NCI-H146 treated with DMSO at 0.1 percent for 48 hours (cell line): ENCODE measurements around the gene PDE3B.
"Not testable (repeated sequence)": the region's sequence is repeated elsewhere in the genome, so short reads cannot be mapped to it uniquely, and the experiment has no call there.

Experiments
- DNase-seq: peaks from one replicate; lab custom pipeline; 2025; ENCODE audit not compliant: unreplicated experiment; lab: John Stamatoyannopoulos, UW

Gene PDE3B

DNA sequence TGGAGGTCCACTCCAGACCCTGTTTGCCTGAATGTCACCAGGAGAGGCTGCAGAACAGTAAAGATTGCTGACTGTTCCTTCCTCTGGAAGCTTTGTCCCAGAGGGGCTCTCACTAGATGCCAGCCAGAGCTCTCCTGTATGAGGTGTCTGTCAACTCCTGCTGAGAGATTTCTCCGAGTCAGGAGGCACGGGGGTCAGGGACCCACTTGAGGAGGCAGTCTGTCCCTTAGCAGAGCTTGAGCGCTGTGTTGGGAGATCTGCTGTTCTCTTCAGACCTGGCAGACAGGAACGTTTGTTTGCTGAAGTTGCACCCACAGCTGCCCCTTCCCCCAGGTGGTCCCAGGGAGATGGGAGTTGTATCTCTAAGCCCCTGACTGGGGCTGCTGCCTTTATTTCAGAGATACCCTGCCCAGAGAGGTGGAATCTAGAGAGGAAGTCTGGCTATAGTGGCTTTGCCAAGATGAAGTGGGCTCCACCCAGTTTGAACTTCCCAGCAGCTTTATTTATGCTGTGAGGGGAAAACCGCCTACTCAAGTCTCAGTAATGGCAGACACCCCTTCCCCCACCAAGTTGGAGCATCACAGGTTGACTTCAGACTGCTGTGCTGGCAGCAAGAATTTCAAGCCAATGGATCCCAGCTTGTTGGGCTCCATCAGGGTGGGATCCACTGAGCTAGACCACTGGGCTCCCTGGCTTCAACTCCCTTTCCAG is 99.4 kb downstream of the PDE3B start:
- DNase-seq: no peak

GRCh38 chr11:14743667-14744066 is 100.1 kb downstream of the PDE3B start:
- DNase-seq: not testable (repeated sequence)

DNA sequence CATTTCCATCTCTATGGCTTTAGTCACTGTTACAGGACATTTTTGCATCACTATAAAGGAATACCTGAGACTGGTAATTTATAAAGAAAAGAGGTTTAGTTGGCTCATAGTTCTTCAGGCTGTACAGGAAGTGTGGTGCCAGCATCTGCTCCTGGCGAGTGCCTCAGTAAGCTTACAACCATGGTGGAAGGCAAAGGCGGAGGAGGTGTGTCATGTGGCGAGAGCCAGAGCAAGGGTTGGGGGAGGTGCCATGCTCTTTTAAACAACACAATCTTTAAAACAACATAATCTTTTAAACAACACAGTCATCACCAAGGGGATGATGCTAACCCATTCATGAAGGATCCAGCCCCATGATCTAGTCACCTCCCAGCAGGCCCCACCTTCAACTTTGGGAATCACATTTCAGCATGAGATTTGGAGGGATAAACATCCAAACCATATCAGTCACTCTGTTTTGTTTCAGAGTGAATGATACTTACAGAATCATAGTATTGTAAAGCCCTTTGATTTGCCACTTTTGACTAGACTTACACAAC is 103.3 kb downstream of the PDE3B start:
- DNase-seq: no peak

GRCh38 chr11:14748090-14748489 is 104.5 kb downstream of the PDE3B start:
- no peak for DNase-seq

DNA sequence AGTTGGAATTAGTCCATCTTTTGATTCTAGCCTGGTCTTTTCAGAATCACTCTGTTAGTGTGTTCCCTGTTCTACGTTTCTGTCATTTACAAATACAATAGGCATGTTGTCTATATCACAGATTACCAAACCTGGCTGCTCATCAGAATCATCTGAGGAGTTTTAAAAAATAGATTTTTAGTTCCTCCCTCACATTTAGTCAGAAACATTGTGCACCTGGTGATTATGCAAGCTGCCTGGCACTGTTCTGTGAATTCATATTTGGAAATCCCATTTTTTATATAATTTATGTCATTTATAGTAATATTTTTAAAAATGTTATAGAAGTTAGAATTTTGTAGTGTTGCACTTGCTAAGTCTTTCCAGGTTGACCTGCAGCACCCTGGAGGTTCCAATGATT is 107.3 kb downstream of the PDE3B start:
- no peak for DNase-seq

DNA sequence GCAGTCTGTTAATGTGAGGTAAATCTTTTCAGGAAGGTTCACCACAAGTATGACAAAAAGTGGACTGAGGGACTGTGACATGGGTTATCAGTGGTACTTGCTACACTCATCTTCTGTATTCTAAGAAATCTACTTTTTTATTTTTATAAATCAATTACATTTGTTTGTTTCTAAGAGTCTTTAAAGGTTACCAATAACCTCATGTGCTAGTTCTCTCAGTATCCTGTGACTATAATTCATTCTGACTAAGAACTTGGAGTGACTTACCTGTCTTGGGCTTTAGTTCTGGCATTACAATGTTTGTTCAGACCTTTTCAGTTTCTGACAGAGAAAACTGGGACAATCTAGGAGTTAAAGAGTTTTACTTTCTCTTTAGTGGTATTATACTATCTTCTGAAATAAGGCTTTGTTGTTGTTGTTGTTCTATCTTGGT is 108.4 kb downstream of the PDE3B start:
- DNase-seq: no peak

DNA sequence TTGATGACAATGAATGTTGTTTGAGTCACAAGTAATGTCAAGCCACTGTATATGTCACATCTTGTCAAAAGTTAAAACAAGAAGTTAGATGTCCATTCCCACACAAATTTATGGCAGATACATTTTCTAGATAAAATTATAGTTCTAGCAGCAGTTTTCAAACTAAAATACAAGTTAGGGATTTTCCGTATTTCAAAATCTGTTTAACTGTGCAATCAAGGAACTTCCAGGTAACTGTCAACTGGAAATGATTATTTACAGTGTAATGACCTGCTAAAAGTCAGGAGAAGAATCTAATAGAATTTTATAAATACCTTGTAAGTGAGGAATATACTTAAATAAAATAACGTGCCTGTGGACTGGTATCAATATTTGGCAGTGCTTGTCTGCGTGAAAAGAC is 111.5 kb downstream of the PDE3B start:
- no peak for DNase-seq

DNA sequence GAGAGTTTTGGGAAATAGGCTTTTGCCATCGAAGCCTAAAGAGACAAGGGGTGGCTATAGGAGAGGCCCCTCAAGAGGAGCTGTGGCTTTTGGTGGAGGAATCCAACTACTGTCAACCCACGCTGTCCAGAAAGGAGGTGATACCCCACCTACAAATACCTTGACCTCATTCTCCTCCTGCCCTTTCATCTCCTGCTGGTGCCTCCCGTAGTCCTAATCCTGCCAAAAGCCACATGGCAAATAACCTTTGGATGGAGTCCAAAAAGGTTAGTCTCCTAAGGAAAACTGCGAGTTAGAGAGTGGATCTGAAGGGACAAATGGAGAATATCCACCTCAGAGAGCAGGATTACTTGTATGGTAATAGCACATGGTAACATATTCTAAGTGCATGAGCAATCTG is 112.7 kb downstream of the PDE3B start:
- no peak for DNase-seq

DNA sequence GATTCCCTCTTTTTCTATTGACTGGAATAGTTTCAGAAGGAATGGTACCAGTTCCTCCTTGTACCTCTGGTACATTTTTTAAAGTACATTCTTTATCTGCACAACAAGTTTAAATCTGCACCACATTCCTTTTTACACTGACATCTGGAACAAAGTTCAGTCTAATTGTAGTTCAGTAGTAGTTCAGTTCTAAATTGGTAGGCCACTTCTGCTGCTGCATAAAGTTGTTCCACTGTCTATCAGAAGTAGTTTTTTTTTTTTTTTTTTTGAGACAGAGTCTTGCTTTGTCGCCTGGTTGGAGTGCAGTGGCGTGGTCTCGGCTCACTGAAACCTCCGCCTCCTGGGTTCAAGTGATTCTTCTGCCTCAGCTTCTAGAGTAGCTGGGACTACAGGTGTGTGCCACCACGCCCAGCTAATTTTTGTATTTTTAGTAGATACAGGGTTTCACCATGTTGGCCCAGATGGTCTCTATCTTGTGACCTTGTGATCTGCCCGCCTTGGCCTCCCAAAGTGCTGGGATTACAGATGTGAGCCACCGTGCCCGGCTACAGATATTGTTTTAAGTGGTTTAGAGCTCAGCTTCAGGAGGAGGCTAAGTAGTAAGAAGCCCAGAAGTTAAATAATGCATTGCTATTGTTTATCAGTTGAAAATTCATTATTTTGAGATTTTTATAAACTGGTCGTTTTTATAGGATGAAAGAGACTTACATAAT is 115.9 kb downstream of the PDE3B start:
- DNase-seq: not testable (repeated sequence)

DNA sequence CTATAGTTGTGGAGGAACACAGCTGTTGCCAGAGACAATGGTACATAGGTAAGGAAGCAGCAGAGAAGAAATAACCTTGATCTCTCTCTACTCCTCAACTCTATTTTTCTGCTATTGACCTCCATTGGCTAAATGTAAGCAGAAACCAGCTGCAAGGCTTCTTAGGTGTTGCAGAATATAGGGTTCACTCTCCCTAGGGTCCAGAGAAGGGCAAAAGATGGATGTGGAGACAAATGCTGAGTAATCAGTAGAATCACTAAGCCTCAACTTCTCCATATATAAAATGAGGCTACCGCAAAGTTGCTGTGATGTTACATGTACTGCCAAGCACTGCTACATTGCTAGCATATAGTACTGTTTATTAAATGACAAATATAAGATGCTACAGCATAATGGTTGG is 120.6 kb downstream of the PDE3B start:
- no peak for DNase-seq

DNA sequence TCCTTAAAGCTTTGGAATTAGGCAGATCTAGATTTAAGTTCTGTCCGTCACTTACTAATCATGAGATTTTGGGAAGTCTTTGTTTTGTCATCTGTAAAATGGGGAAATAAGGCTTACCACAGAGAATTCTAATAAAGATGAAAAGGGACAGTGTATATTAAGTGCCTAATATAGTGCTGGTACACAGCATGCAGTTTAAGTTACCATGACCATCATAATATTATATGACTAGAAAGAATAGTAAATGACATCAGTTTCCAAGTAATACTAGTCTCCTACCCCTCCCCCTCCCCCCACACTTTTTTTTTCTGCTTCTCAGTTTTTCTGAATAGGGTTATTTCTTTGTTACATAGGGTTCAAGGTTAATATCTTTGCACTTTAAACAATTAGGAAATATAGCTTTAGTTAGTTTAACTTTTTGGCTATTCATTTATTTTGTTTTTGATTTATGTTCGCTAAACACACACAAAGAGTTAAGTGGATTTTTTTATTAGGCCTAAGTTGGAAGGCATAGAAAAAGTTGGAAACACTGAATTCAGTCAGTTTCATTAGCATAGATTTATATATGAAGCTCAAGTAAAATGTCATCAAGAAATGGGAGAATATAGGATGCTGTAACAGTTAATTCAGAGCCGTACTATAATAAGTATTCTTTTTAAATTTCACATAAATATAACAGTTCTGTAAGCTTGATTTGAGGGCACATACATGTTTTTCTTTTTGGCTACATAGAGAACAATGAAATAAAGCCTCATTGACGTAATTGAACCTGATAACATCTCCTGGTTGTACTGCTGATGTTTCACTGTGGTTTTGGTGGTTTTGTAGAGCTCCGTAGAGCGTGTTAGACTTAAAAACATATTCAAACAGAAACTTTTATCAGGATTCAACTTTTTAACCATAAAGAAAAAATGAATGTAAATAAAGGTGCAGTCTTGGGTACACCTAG is 121.2 kb downstream of the PDE3B start:
- no peak for DNase-seq

GRCh38 chr11:14766585-14766984 is 123.0 kb downstream of the PDE3B start:
- no peak for DNase-seq

DNA sequence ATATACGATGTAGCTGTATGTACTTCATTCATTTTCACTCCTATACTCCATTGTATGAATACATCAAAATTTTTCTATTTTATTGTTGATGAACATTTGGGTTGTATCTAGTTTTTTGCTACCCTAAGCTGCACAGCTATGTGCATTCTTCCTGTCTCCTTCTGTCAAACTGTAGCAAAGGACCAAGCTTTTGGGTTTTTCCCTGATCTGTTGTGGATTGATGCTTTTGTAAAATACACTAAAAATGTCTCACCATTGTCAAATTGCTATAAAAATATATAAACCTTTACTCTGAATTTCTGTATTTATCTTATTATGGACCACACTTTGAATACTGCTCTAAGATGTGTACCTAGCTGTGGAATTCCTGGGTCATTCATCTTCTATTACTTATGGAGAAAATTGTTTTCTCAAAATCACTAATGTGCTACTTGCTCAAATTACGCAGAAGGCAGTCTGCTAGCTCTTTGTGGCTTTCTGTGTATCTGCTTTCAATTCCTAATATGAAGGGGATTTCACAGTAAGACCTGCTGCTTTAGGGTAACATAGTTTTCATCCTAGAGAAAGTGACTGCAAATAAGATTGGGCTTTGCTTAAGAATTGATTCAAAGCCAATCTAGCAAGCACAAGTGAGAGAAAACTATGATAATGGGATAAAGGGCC is 125.1 kb downstream of the PDE3B start:
- DNase-seq: no peak

- no peak for DNase-seq
Observed at GRCh38 chr11:14773755-14774154, 130.2 kb downstream of the PDE3B start.

GRCh38 chr11:14774721-14775120 is 131.1 kb downstream of the PDE3B start:
- no peak for DNase-seq

DNA sequence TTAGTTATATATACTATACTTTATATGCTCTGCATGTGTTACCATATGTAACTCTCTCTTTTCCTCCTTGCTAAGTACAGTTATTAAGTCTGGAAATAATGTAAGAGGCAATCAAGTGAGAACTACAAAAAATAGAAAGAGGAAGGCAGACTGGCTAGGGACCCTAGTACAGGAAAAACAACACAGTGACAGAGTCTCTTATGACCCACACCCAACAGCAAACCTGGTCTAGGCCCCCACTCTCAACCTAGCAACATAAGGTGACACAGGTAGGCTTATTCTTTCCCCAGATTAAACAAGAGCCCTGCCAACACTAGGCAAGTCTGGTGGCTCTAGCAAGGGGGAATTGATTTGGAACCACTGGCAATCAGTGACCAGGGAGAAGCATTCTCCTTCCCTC is 132.3 kb downstream of the PDE3B start:
- no peak for DNase-seq

- not testable (repeated sequence) for DNase-seq
Observed at GRCh38 chr11:14778460-14778859, 134.9 kb downstream of the PDE3B start.

GRCh38 chr11:14783788-14784187 is 140.2 kb downstream of the PDE3B start:
- no peak for DNase-seq

GRCh38 chr11:14784230-14784629 is 140.6 kb downstream of the PDE3B start:
- no peak for DNase-seq

DNA sequence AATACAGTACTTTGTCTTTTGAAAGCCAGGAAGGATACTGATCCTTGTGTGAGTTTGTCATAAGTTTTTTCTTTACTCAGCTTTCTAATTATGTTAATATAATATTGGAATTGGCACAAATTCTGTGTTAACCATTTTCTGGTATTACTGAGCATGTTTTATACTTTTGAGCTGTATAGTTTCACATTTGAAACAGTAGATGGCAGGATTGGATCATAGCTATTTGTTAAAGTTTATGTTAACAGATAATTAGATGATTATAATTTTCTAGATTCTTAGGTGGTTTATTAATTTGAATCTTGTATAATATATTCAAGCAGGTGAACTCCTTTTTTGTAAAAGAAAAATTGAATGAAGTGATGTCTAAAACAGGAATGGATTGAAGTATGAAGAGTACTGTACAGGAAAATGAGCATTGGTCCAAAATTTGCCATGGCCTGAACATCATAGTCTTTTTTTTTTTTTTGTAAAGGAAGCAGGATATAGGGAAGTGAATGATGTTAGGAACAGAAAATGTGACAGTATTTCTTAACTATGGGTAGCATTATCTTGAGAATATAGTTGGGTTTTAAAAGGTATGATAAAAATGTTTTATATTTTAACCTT is 146.4 kb downstream of the PDE3B start:
- DNase-seq: no peak
